Suprapubic skin (tissue), 4 donors: ENCODE measurements around the gene PRIMPOL. TPM values are rescaled to one million over a fixed set of nuclear protein-coding genes. Genes with fewer than 3 reads are reported as not detected.
"Not testable (repeated sequence)": the region's sequence is repeated elsewhere in the genome, so short reads cannot be mapped to it uniquely, and the experiment has no call there.

Experiments
- DNase-seq, 2 donors: peaks; one replicate each; pipeline ENCODE4 v3.0.0-alpha.2; 2019; ENCODE audit warnings: low spot score in 2 of 2
- H3K27ac ChIP-seq: fragments of 200-600 bp; sonication (generic); one replicate; pipeline ENCODE4 v1.5.1; 2019
- H3K27me3 ChIP-seq: fragments of 200-600 bp; sonication (generic); one replicate; pipeline ENCODE4 v1.5.1; 2019
- H3K36me3 ChIP-seq: fragments of 200-600 bp; sonication (generic); one replicate; pipeline ENCODE4 v1.5.1; 2019
- H3K4me1 ChIP-seq: fragments of 200-600 bp; sonication (generic); one replicate; pipeline ENCODE4 v1.5.1; 2019
- H3K4me3 ChIP-seq: fragments of 200-600 bp; sonication (generic); one replicate; pipeline ENCODE4 v1.5.1; 2019; ENCODE audit warnings: mild to moderate bottlenecking
- H3K9me3 ChIP-seq: fragments of 200-600 bp; sonication (generic); one replicate; pipeline ENCODE4 v1.5.1; 2019
- CTCF ChIP-seq, 2 donors: fragments of 200-600 bp in 1 of 2; fragments of 450-650 bp in 1 of 2; sonication (generic) in 1 of 2; IDR thresholded peaks; one replicate each; pipeline ENCODE4 v1.5.1; 2016 to 2019; ENCODE audit warnings: antibody characterized with exemption in 2 of 2, mild to moderate bottlenecking in 1 of 2, moderate library complexity in 1 of 2
- EP300 ChIP-seq: sonication (generic); formaldehyde crosslinking; IDR thresholded peaks from one replicate; pipeline ENCODE4 v1.6.1; 2017; ENCODE audit warnings: antibody characterized with exemption
- POLR2A ChIP-seq, 2 donors: fragments of 450-650 bp; IDR thresholded peaks; one replicate each; pipeline ENCODE4 v1.6.1; 2017; ENCODE audit warnings: antibody characterized with exemption in 2 of 2, mild to moderate bottlenecking in 2 of 2, moderate library complexity in 2 of 2
- POLR2AphosphoS5 ChIP-seq, 3 donors: sonication (generic); formaldehyde crosslinking; IDR thresholded peaks; one replicate each; pipeline ENCODE4 v1.6.1; 2017; ENCODE audit warnings: antibody characterized with exemption in 3 of 3
- WGBS: methylation state at CpG from one replicate; pipeline ENCODE4 v1.1.5; 2018; 5-methylcytosine and 5-hydroxymethylcytosine counted together
- total RNA-seq, 4 donors: library from RNA; depleted of rRNA; stranded (reverse); fragments of >200 nt; gene quantifications; one replicate each; pipeline ENCODE4 v1.1.0, GENCODE V29; 2016

PRIMPOL gene
- total RNA-seq, 4 donors from 2014 or later = 6.8 to 28.9 (median 15.2) TPM

GRCh38 chr4:184655889-184656869, 6.6 kb downstream of the PRIMPOL start:
- TF ChIP-seq POLR2AphosphoS5 (IDR thresholded peaks at IDR 0.05) (no peak), CTCF (IDR thresholded peaks at IDR 0.05) (no peak), EP300 (no peak), POLR2A (IDR thresholded peaks at IDR 0.05) (no peak)
- H3K27ac ChIP-seq = no peak overlapping the region
- no peak for DNase-seq
- H3K27me3 ChIP-seq = no peaks in the 10 kb centered on the region
- H3K4me1 ChIP-seq = no peaks in the 10 kb centered on the region
- H3K4me3 ChIP-seq = no peak overlapping the region
- H3K36me3 ChIP-seq = peaks cover 22% of the 10 kb centered on the region
- H3K9me3 ChIP-seq = no peaks in the 10 kb centered on the region
- WGBS = 95% methylated on average over 8 of the region's 8 CpGs

GRCh38 chr4:184657144-184657543, 7.6 kb downstream of the PRIMPOL start:
- Histone ChIP-seq H3K4me3 (no peak overlapping the region), H3K27ac (no peak overlapping the region), H3K36me3 (peaks cover 26% of the 10 kb centered on the region), H3K9me3 (no peaks in the 10 kb centered on the region), H3K4me1 (no peaks in the 10 kb centered on the region), H3K27me3 (no peaks in the 10 kb centered on the region)
- no peak for TF ChIP-seq POLR2A (IDR thresholded peaks at IDR 0.05)
- DNase-seq = no peak
- WGBS = 87% methylated on average over 3 of the region's 3 CpGs

- not testable (repeated sequence) for H3K4me3 ChIP-seq, H3K4me1 ChIP-seq, DNase-seq, H3K27ac ChIP-seq, H3K9me3 ChIP-seq, H3K27me3 ChIP-seq
- 92% methylated on average over 9 of the region's 9 CpGs for WGBS
- peaks cover 26% of the 10 kb centered on the region for H3K36me3 ChIP-seq
Measured at GRCh38 chr4:184657820-184658219, 8.3 kb downstream of the PRIMPOL start.

- H3K27ac ChIP-seq = no peak overlapping the region
- DNase-seq = no peak
- no peak for TF ChIP-seq POLR2A (IDR thresholded peaks at IDR 0.05)
- no peak for TF ChIP-seq EP300
- no peak for TF ChIP-seq CTCF (IDR thresholded peaks at IDR 0.05)
- TF ChIP-seq POLR2AphosphoS5 (IDR thresholded peaks at IDR 0.05) = no peak
- H3K27me3 ChIP-seq = no peaks in the 10 kb centered on the region
- peaks cover 23% of the 10 kb centered on the region for H3K36me3 ChIP-seq
- H3K9me3 ChIP-seq = no peaks in the 10 kb centered on the region
- no peak overlapping the region for H3K4me3 ChIP-seq
- no peaks in the 10 kb centered on the region for H3K4me1 ChIP-seq
Measured at GRCh38 chr4:184660978-184661377, 11.4 kb downstream of the PRIMPOL start.

- TF ChIP-seq EP300 (no peak), POLR2AphosphoS5 (IDR thresholded peaks at IDR 0.05) (no peak), POLR2A (IDR thresholded peaks at IDR 0.05) (no peak), CTCF (IDR thresholded peaks at IDR 0.05) (no peak)
- no peak for DNase-seq
- no peak overlapping the region for H3K4me3 ChIP-seq
- WGBS = 72% methylated on average over 1 of the region's 1 CpG
- peaks cover 34% of the 10 kb centered on the region for H3K36me3 ChIP-seq
- no peak overlapping the region for H3K27ac ChIP-seq
- H3K4me1 ChIP-seq = no peaks in the 10 kb centered on the region
- no peaks in the 10 kb centered on the region for H3K9me3 ChIP-seq
- no peaks in the 10 kb centered on the region for H3K27me3 ChIP-seq
Measured at GRCh38 chr4:184662236-184662635, 12.7 kb downstream of the PRIMPOL start.

GRCh38 chr4:184664445-184665210, 15.1 kb downstream of the PRIMPOL start:
- H3K36me3 ChIP-seq = peaks cover 46% of the 10 kb centered on the region

More at GRCh38 chr4:184664445-184665210, 15.1 kb downstream of the PRIMPOL start:
- Histone ChIP-seq H3K4me1 (no peaks in the 10 kb centered on the region), H3K27me3 (no peaks in the 10 kb centered on the region), H3K9me3 (no peaks in the 10 kb centered on the region), H3K4me3 (no peak overlapping the region), H3K27ac (no peak overlapping the region)
- DNase-seq = no peak
- no peak for TF ChIP-seq POLR2AphosphoS5 (IDR thresholded peaks at IDR 0.05)
- TF ChIP-seq EP300 = no peak
- no peak for TF ChIP-seq CTCF (IDR thresholded peaks at IDR 0.05)
- TF ChIP-seq POLR2A (IDR thresholded peaks at IDR 0.05) = no peak
- WGBS = 74% methylated on average over 6 of the region's 6 CpGs
